Brain pericyte (primary cell): ENCODE measurements around the gene RALGDS.
"Not testable (repeated sequence)": the region's sequence is repeated elsewhere in the genome, so short reads cannot be mapped to it uniquely, and the experiment has no call there.

Experiments
- DNase-seq: peaks from one replicate; pipeline ENCODE4 v3.0.0-alpha.2; 2012; ENCODE audit warnings: low read depth, low spot score

Gene RALGDS

GRCh38 chr9:133121198-133121914 is at the start of gene RALGDS:
RALGDS (minus strand) TSS chr9:133121240; CDS start chr9:133121154, 86 bp downstream.
- no peak for DNase-seq

GRCh38 chr9:133170716-133171115 is 49.7 kb upstream of the RALGDS start:
- no peak for DNase-seq

GRCh38 chr9:133169687-133170086 is 48.6 kb upstream of the RALGDS start:
- DNase-seq = not testable (repeated sequence)

- DNase-seq = no peak
These were observed 48.1 kb upstream of the RALGDS start for GRCh38 chr9:133169102-133169501.

- no peak for DNase-seq
These were observed 47.4 kb upstream of the RALGDS start for GRCh38 chr9:133168432-133168831.

- DNase-seq = no peak
These were observed 46.7 kb upstream of the RALGDS start for GRCh38 chr9:133167769-133168168.

GRCh38 chr9:133167096-133167730 is 46.2 kb upstream of the RALGDS start:
- no peak for DNase-seq

- DNase-seq = no peak
These were observed 45.4 kb upstream of the RALGDS start for GRCh38 chr9:133166392-133166791.

GRCh38 chr9:133165452-133165730 is 44.4 kb upstream of the RALGDS start:
- no peak for DNase-seq

- no peak for DNase-seq
These were observed 43.2 kb upstream of the RALGDS start for GRCh38 chr9:133164191-133164590.

- DNase-seq = no peak
These were observed 42.6 kb upstream of the RALGDS start, which contains the start of gene GBGT1 for GRCh38 chr9:133163504-133164172. GBGT1 (minus strand) TSS chr9:133163914; CDS start chr9:133162412, 1,502 bp downstream.

- no peak for DNase-seq
These were observed 41.9 kb upstream of the RALGDS start for GRCh38 chr9:133162861-133163503.

GRCh38 chr9:133161547-133161950 is 40.5 kb upstream of the RALGDS start:
- DNase-seq = no peak

GRCh38 chr9:133160742-133161546 is 39.9 kb upstream of the RALGDS start:
- no peak for DNase-seq

- no peak for DNase-seq
These were observed 37.7 kb upstream of the RALGDS start for GRCh38 chr9:133158695-133159094.

- DNase-seq = no peak
These were observed 34.1 kb upstream of the RALGDS start for GRCh38 chr9:133155156-133155555.

GRCh38 chr9:133154097-133154989 is 33.3 kb upstream of the RALGDS start:
- no peak for DNase-seq

- no peak for DNase-seq
These were observed 32.4 kb upstream of the RALGDS start for GRCh38 chr9:133153227-133154096.
